SU-DHL-6 (cell line): ENCODE measurements around the gene ZMYM4.

ENCODE experiments used
- H2AFZ ChIP-seq: fragments of 200-600 bp; sonication (generic); 2 replicates; pipeline ENCODE4 v1.6.1; 2014; ENCODE audit warnings: low read depth, mild to moderate bottlenecking, moderate library complexity, mixed read lengths, antibody characterized with exemption, low read length; ENCODE audit not compliant: severe bottlenecking
- H3F3A ChIP-seq: fragments of 200-600 bp; shearing (Covaris generic); 2 replicates; pipeline ENCODE4 v1.6.0; 2016; ENCODE audit warnings: antibody characterized with exemption, mild to moderate bottlenecking; ENCODE audit not compliant: insufficient read depth
- H3K27ac ChIP-seq: fragments of 200-600 bp; sonication (generic); 2 replicates; pipeline ENCODE4 v1.5.1; 2016; ENCODE audit warnings: low read depth, mild to moderate bottlenecking, low read length, moderate library complexity, mixed read lengths
- H3K27me3 ChIP-seq: fragments of 200-600 bp; sonication (generic), shearing (Covaris generic); 2 replicates; pipeline ENCODE4 v1.6.0; 2014; ENCODE audit warnings: mild to moderate bottlenecking, low read length
- H3K36me3 ChIP-seq: fragments of 200-600 bp; sonication (generic); 2 replicates; pipeline ENCODE4 v1.6.1; 2014; ENCODE audit warnings: mild to moderate bottlenecking, low read length, mixed read lengths
- H3K4me2 ChIP-seq: fragments of 300-600, 200-600 bp; shearing (Covaris generic), sonication (generic); 2 replicates; pipeline ENCODE4 v1.6.0; 2014; ENCODE audit warnings: low read length, low read depth, mild to moderate bottlenecking; ENCODE audit not compliant: poor library complexity, severe bottlenecking
- H3K4me3 ChIP-seq: fragments of 200-600 bp; sonication (generic); 2 replicates; pipeline ENCODE4 v1.5.1; 2014; ENCODE audit warnings: antibody characterized with exemption, low read length, mild to moderate bottlenecking, mixed read lengths; ENCODE audit not compliant: insufficient read depth, poor library complexity, severe bottlenecking
- H3K79me2 ChIP-seq: fragments of 200-600 bp; sonication (generic); 2 replicates; pipeline ENCODE4 v1.6.1; 2014; ENCODE audit warnings: mild to moderate bottlenecking, low read length, moderate library complexity; ENCODE audit not compliant: insufficient read depth
- H3K9ac ChIP-seq: fragments of 200-600 bp; sonication (generic); 2 replicates; pipeline ENCODE4 v1.7.0; 2014; ENCODE audit warnings: mild to moderate bottlenecking, low read length
- H3K9me2 ChIP-seq: fragments of 200-600 bp; sonication (generic); replicated peaks from 2 replicates; pipeline ENCODE4 v1.6.1; 2014; ENCODE audit warnings: low read length; ENCODE audit not compliant: insufficient read depth
- H3K9me3 ChIP-seq: fragments of 200-600 bp; sonication (generic); 2 replicates; pipeline ENCODE4 v1.6.1; 2014; ENCODE audit warnings: low read length, mixed read lengths; ENCODE audit not compliant: insufficient read depth
- H4K20me1 ChIP-seq: fragments of 200-600 bp; sonication (generic); 2 replicates; pipeline ENCODE4 v1.6.1; 2014; ENCODE audit warnings: low read depth, mild to moderate bottlenecking, antibody characterized with exemption, low read length, moderate library complexity, mixed read lengths
- CTCF ChIP-seq: fragments of 200-600 bp; sonication (generic); IDR thresholded peaks from one replicate; pipeline ENCODE4 v1.5.1; 2017; ENCODE audit warnings: antibody characterized with exemption, mild to moderate bottlenecking, low read length, moderate library complexity; ENCODE audit not compliant: insufficient read depth, poor library complexity, severe bottlenecking
- EZH2phosphoT487 ChIP-seq: fragments of 200-600 bp; sonication (generic), shearing (Covaris generic); conservative IDR thresholded peaks from 2 replicates; pipeline ENCODE4 v1.6.1; 2018; ENCODE audit warnings: mild to moderate bottlenecking, antibody characterized with exemption, low read length, moderate library complexity, mixed read lengths

The ZMYM4 gene

GRCh38 chr1:35386959-35387358 is 118.5 kb downstream of the ZMYM4 start:
- H3K27me3 ChIP-seq: no peaks in the 10 kb centered on the region
- H3F3A ChIP-seq: no peaks in the 10 kb centered on the region
- H2AFZ ChIP-seq: no peak overlapping the region
- H3K27ac ChIP-seq: no peak overlapping the region
- H3K9me3 ChIP-seq: no peaks in the 10 kb centered on the region
- no peaks in the 10 kb centered on the region; the same call in 1 of the 2 replicates for H3K36me3 ChIP-seq
- H3K9me2 ChIP-seq: no peaks in the 10 kb centered on the region
- H3K9ac ChIP-seq: no peak overlapping the region
- H4K20me1 ChIP-seq: no peaks in the 10 kb centered on the region
- no peak for TF ChIP-seq EZH2phosphoT487
- no peak for TF ChIP-seq CTCF
- no peak overlapping the region for H3K4me3 ChIP-seq
- no peaks in the 10 kb centered on the region for H3K79me2 ChIP-seq
- no peak overlapping the region for H3K4me2 ChIP-seq

DNA sequence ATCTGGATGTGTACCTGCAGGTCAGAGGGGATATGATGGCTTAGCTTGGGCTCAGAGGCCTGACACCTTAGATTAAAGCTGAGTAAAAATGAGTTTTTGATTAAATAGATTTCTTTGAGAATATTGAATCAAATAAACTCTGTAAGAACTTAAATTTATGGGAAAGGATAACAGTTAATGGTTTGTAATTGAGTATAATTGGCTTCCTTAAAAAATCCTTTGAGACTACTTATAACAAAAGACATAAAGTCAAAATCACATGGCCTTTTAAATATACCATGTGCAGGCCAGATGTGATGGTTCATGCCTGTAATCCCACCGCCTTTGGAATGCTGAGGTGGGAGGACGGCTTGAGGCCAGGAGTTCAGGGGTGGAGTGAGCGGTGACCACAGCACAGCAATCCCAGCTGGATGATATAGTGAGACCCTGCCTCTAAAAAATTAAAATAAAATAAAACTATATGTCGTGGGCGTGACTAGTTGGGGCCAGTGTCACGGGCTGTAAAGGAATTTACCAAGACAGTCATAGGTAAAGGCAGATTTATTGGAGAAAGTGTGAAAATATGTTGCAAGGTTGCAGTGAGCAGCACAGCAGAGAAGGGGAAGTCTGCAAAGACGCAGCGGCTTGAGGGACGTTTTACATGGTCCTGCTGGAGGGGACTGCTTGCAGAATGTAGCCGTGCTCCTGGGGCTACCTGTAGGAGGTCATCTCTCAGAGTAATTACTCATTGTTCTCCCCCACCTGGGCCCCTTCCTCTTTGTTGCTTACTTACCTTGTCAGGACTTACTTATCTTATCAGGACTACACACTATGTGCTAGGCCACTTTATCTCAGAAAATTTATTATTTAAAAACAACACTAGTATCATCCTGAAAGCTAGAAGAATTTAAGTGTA is 122.3 kb downstream of the ZMYM4 start:
- Histone ChIP-seq H3K4me2 (no peak overlapping the region), H3K27ac (no peak overlapping the region), H2AFZ (no peak overlapping the region), H3K79me2 (no peaks in the 10 kb centered on the region), H3K4me3 (no peak overlapping the region), H3K36me3 (peaks cover 11% of the 10 kb centered on the region; the same call in 1 of the 2 replicates), H3K27me3 (no peaks in the 10 kb centered on the region), H3K9me3 (no peaks in the 10 kb centered on the region), H4K20me1 (no peaks in the 10 kb centered on the region), H3K9ac (no peak overlapping the region), H3K9me2 (no peaks in the 10 kb centered on the region), H3F3A (no peaks in the 10 kb centered on the region)
- TF ChIP-seq EZH2phosphoT487 (no peak), CTCF (no peak)

- TF ChIP-seq CTCF (no peak), EZH2phosphoT487 (no peak)
- no peaks in the 10 kb centered on the region for H3K79me2 ChIP-seq
- no peaks in the 10 kb centered on the region for H3K27me3 ChIP-seq
- H3K36me3 ChIP-seq: peaks cover 14% of the 10 kb centered on the region; the same call in 1 of the 2 replicates
- H4K20me1 ChIP-seq: no peaks in the 10 kb centered on the region
- H3K4me2 ChIP-seq: no peak overlapping the region
- no peak overlapping the region for H3K4me3 ChIP-seq
- H2AFZ ChIP-seq: no peak overlapping the region
- H3K9me3 ChIP-seq: no peaks in the 10 kb centered on the region
- H3F3A ChIP-seq: no peaks in the 10 kb centered on the region
- no peak overlapping the region for H3K9ac ChIP-seq
- no peaks in the 10 kb centered on the region for H3K9me2 ChIP-seq
- no peak overlapping the region for H3K27ac ChIP-seq
These were observed 125.9 kb downstream of the ZMYM4 start for GRCh38 chr1:35394386-35394785.
